ENCODE measurements around the gene CASK.

GRCh38 chrX:41542135-41542534, 381.2 kb downstream of the CASK start:
- TF ChIP-seq CTCF (IDR thresholded peaks at IDR 0.05): no peak
- TF ChIP-seq POLR2A (IDR thresholded peaks at IDR 0.05): no peak
